Right atrium auricular region (tissue), 2 donors: ENCODE results near the gene XPA. TPM values are rescaled to one million over a fixed set of nuclear protein-coding genes. Genes with fewer than 3 reads are reported as not detected.
A peak's percentile ranks its signal among the peaks of the same experiment; 100 is the strongest.
"Not testable (repeated sequence)": the region's sequence is repeated elsewhere in the genome, so short reads cannot be mapped to it uniquely, and the experiment has no call there.

ENCODE experiments used
- DNase-seq: peaks from one replicate; pipeline ENCODE4 v3.0.0-alpha.2; 2019; ENCODE audit warnings: low spot score
- H3K27ac ChIP-seq, 2 donors: fragments of 200-600 bp; sonication (generic); 1 replicate in 1 of 2; 2 replicates in 1 of 2; pipeline ENCODE4 v1.5.1; 2016 to 2019
- H3K27me3 ChIP-seq, 2 donors: fragments of 200-600 bp; sonication (generic); one replicate each; pipeline versions ENCODE4 v1.5.1 to v1.6.0; 2017 to 2019
- H3K36me3 ChIP-seq: fragments of 200-600 bp; sonication (generic); one replicate; pipeline ENCODE4 v1.5.1; 2016
- H3K4me1 ChIP-seq, 2 donors: fragments of 200-600 bp; sonication (generic); one replicate each; pipeline versions ENCODE4 v1.5.1 to v1.6.0; 2017 to 2019
- H3K4me3 ChIP-seq, 2 donors: fragments of 200-600 bp; sonication (generic); 1 replicate in 1 of 2; 2 replicates in 1 of 2; pipeline ENCODE4 v1.5.1; 2017 to 2019; ENCODE audit warnings: mild to moderate bottlenecking in 1 of 2, moderate library complexity in 1 of 2
- H3K9me3 ChIP-seq, 2 donors: fragments of 200-600 bp; sonication (generic); one replicate each; pipeline ENCODE4 v1.5.1; 2019
- total RNA-seq, 2 donors: library from RNA; depleted of rRNA; stranded (reverse); fragments of >200 nt; gene quantifications; one replicate each; pipeline ENCODE4 v1.1.0, GENCODE V29; 2016
- TF ChIP-seq, protein P1 (sequence below), 2 donors: fragments of 200-600 bp; sonication (generic); IDR thresholded peaks; one replicate each; pipeline ENCODE4 v1.5.1; 2019; ENCODE audit warnings: antibody characterized with exemption in 2 of 2

The XPA gene
- 1 to 10 TPM; 6.9 to 7.9 TPM for total RNA-seq

DNA sequence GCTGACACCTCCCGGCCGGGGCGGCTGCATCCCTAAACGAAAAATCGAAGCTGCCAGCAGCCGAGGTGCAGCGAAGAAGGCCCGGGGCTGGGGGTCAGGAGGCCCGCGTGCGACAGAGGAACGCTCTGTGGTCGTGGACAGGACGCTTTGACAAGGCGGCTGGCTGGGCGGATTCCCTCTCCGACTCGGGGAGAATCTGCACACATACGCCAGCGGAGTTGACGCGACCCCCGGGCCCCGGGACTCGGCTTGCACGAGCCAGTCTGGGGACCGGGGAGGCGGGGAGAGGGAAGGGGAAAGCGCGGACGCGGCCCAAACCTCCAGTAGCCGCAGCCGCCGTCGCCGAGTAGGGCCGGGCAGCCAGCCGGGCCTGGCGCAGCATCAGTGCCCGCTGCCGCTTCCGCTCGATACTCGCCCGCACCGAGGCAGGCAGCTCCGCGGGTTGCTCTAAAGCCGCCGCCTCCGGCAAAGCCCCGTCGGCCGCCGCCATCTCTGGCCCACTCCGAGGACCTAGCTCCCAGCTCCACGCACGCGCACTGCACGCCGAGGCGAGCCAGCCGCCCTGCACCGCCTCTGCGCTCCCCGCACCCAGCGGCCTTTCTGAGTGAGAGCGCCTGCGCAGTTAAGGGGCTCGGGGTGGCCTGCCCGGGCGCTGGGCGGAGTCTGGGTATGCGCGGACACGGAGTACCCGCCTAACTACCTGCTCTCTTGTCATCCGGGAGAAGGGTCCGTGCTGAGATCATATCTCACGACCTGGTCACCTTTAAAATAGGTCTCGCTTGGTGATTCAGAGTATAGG, at the start of gene XPA:
Gene XPA, minus strand, starts transcription at position 538 of the 799 bp plus-strand sequence. Its CDS starts 48 bp downstream, at position 490.
- Histone ChIP-seq H3K36me3 (peaks cover 12% of the 10 kb centered on the region), H3K9me3 (no peaks in the 10 kb centered on the region), H3K4me1 (peaks cover 0 to 26% of the 10 kb centered on the region in 2 donors), H3K27me3 (no peaks in the 10 kb centered on the region), H3K4me3 (peak within 1 kb of the TSS; percentile 77 to 86), H3K27ac (peak within 1 kb of the TSS; percentile 90 to 96)
- DNase-seq = peak; percentile 93
- TF ChIP-seq, protein P1, sequence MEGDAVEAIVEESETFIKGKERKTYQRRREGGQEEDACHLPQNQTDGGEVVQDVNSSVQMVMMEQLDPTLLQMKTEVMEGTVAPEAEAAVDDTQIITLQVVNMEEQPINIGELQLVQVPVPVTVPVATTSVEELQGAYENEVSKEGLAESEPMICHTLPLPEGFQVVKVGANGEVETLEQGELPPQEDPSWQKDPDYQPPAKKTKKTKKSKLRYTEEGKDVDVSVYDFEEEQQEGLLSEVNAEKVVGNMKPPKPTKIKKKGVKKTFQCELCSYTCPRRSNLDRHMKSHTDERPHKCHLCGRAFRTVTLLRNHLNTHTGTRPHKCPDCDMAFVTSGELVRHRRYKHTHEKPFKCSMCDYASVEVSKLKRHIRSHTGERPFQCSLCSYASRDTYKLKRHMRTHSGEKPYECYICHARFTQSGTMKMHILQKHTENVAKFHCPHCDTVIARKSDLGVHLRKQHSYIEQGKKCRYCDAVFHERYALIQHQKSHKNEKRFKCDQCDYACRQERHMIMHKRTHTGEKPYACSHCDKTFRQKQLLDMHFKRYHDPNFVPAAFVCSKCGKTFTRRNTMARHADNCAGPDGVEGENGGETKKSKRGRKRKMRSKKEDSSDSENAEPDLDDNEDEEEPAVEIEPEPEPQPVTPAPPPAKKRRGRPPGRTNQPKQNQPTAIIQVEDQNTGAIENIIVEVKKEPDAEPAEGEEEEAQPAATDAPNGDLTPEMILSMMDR (IDR thresholded peaks at IDR 0.05) = no peak

DNA sequence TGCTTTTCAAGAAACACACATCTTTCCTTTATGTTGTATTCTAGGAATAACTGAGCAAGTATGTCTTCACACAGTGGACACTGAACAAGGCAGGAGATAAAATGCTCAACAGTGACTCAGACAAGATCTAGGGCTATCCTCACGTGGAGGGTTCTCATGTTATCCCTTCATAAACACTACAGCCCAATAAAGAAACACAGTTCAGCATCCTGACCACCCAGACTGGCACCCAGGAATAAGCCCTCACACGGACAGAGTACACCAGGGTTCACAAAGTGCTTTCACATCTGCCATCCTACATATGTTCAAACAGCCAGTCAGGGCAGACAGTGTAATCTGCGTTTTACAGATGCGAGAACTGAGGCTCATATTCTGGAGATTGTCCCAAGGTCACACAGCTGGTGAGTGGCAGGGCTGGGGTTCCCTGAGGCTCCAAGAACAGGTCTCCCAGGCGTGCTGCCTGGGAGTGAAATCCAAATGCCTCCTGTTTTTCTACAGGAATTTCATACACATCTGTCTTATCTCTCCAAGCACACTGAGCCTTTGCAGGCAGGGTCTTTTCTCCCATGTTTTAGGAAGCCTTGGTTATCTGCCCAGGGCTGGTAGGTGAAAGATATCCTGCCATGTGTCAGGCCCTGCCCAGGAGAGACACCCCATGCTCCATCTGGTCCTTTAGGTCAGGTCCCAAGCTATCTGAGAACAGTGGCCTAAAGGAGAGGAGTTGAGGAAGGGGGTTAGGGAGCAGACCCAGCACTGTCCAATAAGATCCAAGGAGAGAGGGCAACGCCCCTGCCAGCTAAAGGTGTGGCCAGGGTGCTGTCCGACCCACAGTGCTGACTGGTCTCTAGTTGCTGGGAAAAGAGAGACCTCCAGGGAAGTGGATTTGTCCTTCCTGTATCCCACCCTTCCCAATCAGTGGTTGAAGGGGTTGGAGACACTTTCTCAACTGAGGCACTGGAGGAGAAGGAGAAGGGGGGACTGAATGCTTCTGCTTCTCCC, 47.9 kb upstream of the XPA start:
- no peak for DNase-seq
- H3K36me3 ChIP-seq = no peaks in the 10 kb centered on the region
- H3K27ac ChIP-seq = no peak overlapping the region
- TF ChIP-seq, protein P1 (IDR thresholded peaks at IDR 0.05) = no peak
- H3K27me3 ChIP-seq = no peaks in the 10 kb centered on the region
- no peak overlapping the region for H3K4me3 ChIP-seq
- H3K9me3 ChIP-seq = peaks cover 0 to 13% of the 10 kb centered on the region in 2 donors
- H3K4me1 ChIP-seq = peaks cover 0 to 13% of the 10 kb centered on the region in 2 donors

DNA sequence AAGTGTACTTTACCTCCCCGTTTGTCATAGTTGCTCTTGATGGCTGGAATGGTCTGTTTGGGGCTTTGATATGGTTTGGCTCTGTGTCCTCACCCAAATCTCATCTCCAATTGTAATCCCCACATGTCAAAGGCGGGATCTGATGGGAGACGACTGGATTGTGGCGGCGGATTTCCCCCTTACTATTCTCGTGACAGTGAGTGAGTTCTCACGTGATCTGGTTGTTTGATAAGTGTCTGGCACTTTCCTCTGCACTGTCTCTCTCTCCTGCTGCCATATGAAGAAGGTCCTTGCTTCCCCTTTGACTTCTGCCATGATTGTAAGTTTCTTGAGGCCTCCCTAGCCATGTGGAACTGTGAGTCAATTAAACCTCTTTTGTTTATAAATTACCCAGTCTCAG, 46.9 kb upstream of the XPA start:
- H3K27ac ChIP-seq, DNase-seq, H3K4me3 ChIP-seq, H3K27me3 ChIP-seq, H3K36me3 ChIP-seq: not testable (repeated sequence)
- Histone ChIP-seq H3K9me3 (peaks cover 0 to 13% of the 10 kb centered on the region in 2 donors), H3K4me1 (peaks cover 0 to 13% of the 10 kb centered on the region in 2 donors)

- H3K4me1 ChIP-seq = peaks cover 0 to 13% of the 10 kb centered on the region in 2 donors
- no peaks in the 10 kb centered on the region for H3K36me3 ChIP-seq
- TF ChIP-seq, protein P1 (IDR thresholded peaks at IDR 0.05) = no peak
- H3K9me3 ChIP-seq = peaks cover 0 to 13% of the 10 kb centered on the region in 2 donors
- H3K4me3 ChIP-seq = no peak overlapping the region
- H3K27ac ChIP-seq = no peak overlapping the region
- H3K27me3 ChIP-seq = no peaks in the 10 kb centered on the region
- DNase-seq = no peak
Measured at GRCh38 chr9:97742545-97742944, 45.4 kb upstream of the XPA start.

DNA sequence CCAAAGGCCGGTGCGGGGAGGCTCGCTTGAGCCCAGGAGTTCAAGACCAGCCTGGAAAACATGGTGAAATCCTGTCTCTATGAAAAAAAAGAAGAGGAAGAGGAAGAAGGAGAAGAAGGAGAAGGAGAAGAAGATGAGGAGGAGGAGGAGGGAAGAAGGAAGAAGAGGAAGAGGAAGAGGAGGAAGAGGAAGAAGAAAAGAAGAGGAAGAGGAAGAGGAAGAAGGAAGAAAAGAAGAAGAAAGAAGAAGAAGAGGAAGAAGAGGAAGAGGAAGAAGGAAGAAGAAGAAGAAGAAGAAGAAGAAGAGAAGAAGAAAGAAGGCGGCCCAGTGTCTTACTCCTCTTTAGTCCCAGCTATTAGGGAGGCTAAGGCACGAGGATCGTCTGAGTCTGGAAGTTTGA, 44.8 kb upstream of the XPA start:
- Histone ChIP-seq H3K27ac (no peak overlapping the region), H3K4me3 (no peak overlapping the region), H3K36me3 (no peaks in the 10 kb centered on the region), H3K9me3 (peaks cover 0 to 13% of the 10 kb centered on the region in 2 donors), H3K27me3 (no peaks in the 10 kb centered on the region), H3K4me1 (peaks cover 0 to 13% of the 10 kb centered on the region in 2 donors)
- TF ChIP-seq, protein P1 (IDR thresholded peaks at IDR 0.05) = no peak
- no peak for DNase-seq
